GM13977 (cell line): Measurements from ENCODE around the gene USP14.

Source experiments
- DNase-seq: peaks from one replicate; pipeline ENCODE4 v3.0.0; 2012; ENCODE audit warnings: low spot score
- in situ Hi-C: fragments of 300-500 bp; cut with MboI; formaldehyde crosslinking; loops from one replicate; pipeline ENCODE4 v1.12.0; 2022; ENCODE audit warnings: low sequenced_read_pairs, low pct_unique_long_range_greater_than_20kb, mixed read lengths, inconsistent platforms; ENCODE audit not compliant: unreplicated experiment
- TF ChIP-seq, protein P1 (sequence below): IDR thresholded peaks from 2 replicates; pipeline ENCODE4 v1.5.1; 2012; ENCODE audit warnings: mild to moderate bottlenecking, control low read depth; ENCODE audit not compliant: insufficient read depth; ENCODE audit errors: extremely low read depth, missing control alignments

Gene USP14

DNA sequence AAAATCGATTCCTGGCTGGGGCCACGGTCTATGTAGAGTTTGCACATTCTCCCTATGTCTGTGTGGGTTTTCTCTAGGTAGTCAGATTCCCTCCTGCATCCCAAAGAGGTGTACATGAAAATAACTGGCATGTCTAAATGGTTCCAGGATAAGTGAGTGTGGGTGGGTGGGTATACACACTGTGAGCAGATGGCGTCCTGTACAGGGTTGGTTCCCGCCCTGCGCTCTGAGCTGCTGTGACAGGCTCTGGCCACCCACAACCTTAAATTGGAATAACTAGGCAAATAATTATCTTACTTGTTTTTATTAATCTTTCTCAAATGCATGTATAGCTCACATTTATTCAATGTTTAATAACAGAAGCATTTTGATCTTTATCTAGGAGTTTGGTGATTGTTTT lies 93.2 kb downstream of the USP14 start:
- DNase-seq: no peak
- in situ Hi-C loops: no loop called here
- TF ChIP-seq, protein P1, sequence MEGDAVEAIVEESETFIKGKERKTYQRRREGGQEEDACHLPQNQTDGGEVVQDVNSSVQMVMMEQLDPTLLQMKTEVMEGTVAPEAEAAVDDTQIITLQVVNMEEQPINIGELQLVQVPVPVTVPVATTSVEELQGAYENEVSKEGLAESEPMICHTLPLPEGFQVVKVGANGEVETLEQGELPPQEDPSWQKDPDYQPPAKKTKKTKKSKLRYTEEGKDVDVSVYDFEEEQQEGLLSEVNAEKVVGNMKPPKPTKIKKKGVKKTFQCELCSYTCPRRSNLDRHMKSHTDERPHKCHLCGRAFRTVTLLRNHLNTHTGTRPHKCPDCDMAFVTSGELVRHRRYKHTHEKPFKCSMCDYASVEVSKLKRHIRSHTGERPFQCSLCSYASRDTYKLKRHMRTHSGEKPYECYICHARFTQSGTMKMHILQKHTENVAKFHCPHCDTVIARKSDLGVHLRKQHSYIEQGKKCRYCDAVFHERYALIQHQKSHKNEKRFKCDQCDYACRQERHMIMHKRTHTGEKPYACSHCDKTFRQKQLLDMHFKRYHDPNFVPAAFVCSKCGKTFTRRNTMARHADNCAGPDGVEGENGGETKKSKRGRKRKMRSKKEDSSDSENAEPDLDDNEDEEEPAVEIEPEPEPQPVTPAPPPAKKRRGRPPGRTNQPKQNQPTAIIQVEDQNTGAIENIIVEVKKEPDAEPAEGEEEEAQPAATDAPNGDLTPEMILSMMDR: no peak

- TF ChIP-seq, protein P1: no peak
- DNase-seq: no peak
- in situ Hi-C loops: no loop called here
These were observed 94.8 kb downstream of the USP14 start for GRCh38 chr18:253121-253520.

- DNase-seq: no peak
- TF ChIP-seq, protein P1: no peak
- in situ Hi-C loops: no loop called here
These were observed 96.8 kb downstream of the USP14 start for GRCh38 chr18:255171-255570.

GRCh38 chr18:260547-260946 lies 102.2 kb downstream of the USP14 start:
- TF ChIP-seq, protein P1: no peak
- in situ Hi-C loops: no loop called here

GRCh38 chr18:261398-262073 lies 103.2 kb downstream of the USP14 start:
- TF ChIP-seq, protein P1: no peak
- in situ Hi-C loops: no loop called here
- DNase-seq: no peak

More at GRCh38 chr18:260547-260946, 102.2 kb downstream of the USP14 start:
- DNase-seq: no peak
